Measurements from ENCODE around the gene PLEKHA6. TPM values are rescaled to one million over a fixed set of nuclear protein-coding genes. Genes with fewer than 3 reads are reported as not detected.
A peak's percentile ranks its signal among the peaks of the same experiment; 100 is the strongest.

PLEKHA6 gene
- total RNA-seq, 2 donors from 2014 or later, result 0.37 to 1.3 TPM

- no peaks in the 10 kb centered on the region for H3K9me3 Mint-ChIP-seq
- peaks cover 28% of the 10 kb centered on the region for H3K27me3 Mint-ChIP-seq
- no peak overlapping the region for H3K27ac Mint-ChIP-seq
- H3K36me3 Mint-ChIP-seq (ENCODE audit: low read depth), result no peaks in the 10 kb centered on the region
- no peak overlapping the region for H3K4me3 Mint-ChIP-seq
- ATAC-seq (replicated peaks), result no peak
- H3K4me1 Mint-ChIP-seq, result peaks cover 7% of the 10 kb centered on the region
Measured at GRCh38 chr1:204192046-204192445, 167.7 kb downstream of the PLEKHA6 start.

- Mint-ChIP-seq H3K27me3 (peaks cover 32% of the 10 kb centered on the region), H3K9me3 (no peaks in the 10 kb centered on the region)
Measured at GRCh38 chr1:204191456-204191855, 168.3 kb downstream of the PLEKHA6 start.

GRCh38 chr1:204190212-204191211 is 169.2 kb downstream of the PLEKHA6 start:
- ATAC-seq (replicated peaks), result no peak
- H3K36me3 Mint-ChIP-seq (ENCODE audit: low read depth), result no peaks in the 10 kb centered on the region
- H3K4me1 Mint-ChIP-seq, result peaks cover 10% of the 10 kb centered on the region
- peaks cover 32% of the 10 kb centered on the region for H3K27me3 Mint-ChIP-seq
- peak overlapping the region; percentile 18 for H3K4me3 Mint-ChIP-seq
- H3K27ac Mint-ChIP-seq, result no peak overlapping the region
- H3K9me3 Mint-ChIP-seq, result no peaks in the 10 kb centered on the region

More at GRCh38 chr1:204191456-204191855, 168.3 kb downstream of the PLEKHA6 start:
- peaks cover 10% of the 10 kb centered on the region for H3K4me1 Mint-ChIP-seq
- no peaks in the 10 kb centered on the region for H3K36me3 Mint-ChIP-seq (ENCODE audit: low read depth)
- H3K4me3 Mint-ChIP-seq, result no peak overlapping the region
- no peak overlapping the region for H3K27ac Mint-ChIP-seq
- no peak for ATAC-seq (replicated peaks)

GRCh38 chr1:204188959-204189639 is 170.6 kb downstream of the PLEKHA6 start:
- H3K27me3 Mint-ChIP-seq, result peaks cover 32% of the 10 kb centered on the region
- peak overlapping the region; percentile 18 for H3K4me3 Mint-ChIP-seq
- peaks cover 10% of the 10 kb centered on the region for H3K4me1 Mint-ChIP-seq
- ATAC-seq (replicated peaks), result peak; percentile 88
- H3K9me3 Mint-ChIP-seq, result no peaks in the 10 kb centered on the region
- no peaks in the 10 kb centered on the region for H3K36me3 Mint-ChIP-seq (ENCODE audit: low read depth)
- H3K27ac Mint-ChIP-seq, result no peak overlapping the region

GRCh38 chr1:204186597-204186996 is 173.1 kb downstream of the PLEKHA6 start:
- ATAC-seq (replicated peaks), result no peak
- no peak overlapping the region for H3K27ac Mint-ChIP-seq
- H3K36me3 Mint-ChIP-seq (ENCODE audit: low read depth), result no peaks in the 10 kb centered on the region
- H3K27me3 Mint-ChIP-seq, result peaks cover 25% of the 10 kb centered on the region
- H3K9me3 Mint-ChIP-seq, result no peaks in the 10 kb centered on the region
- H3K4me1 Mint-ChIP-seq, result peaks cover 10% of the 10 kb centered on the region
- no peak overlapping the region for H3K4me3 Mint-ChIP-seq

GRCh38 chr1:204181116-204181515 is 178.6 kb downstream of the PLEKHA6 start:
- Mint-ChIP-seq H3K27ac (no peak overlapping the region), H3K36me3 (ENCODE audit: low read depth) (no peaks in the 10 kb centered on the region), H3K9me3 (no peaks in the 10 kb centered on the region), H3K27me3 (no peaks in the 10 kb centered on the region), H3K4me1 (no peaks in the 10 kb centered on the region), H3K4me3 (no peak overlapping the region)
- ATAC-seq (replicated peaks), result no peak

GRCh38 chr1:204180133-204180532 is 179.6 kb downstream of the PLEKHA6 start:
- Mint-ChIP-seq H3K4me1 (no peaks in the 10 kb centered on the region), H3K27me3 (no peaks in the 10 kb centered on the region), H3K27ac (no peak overlapping the region), H3K4me3 (no peak overlapping the region), H3K9me3 (no peaks in the 10 kb centered on the region), H3K36me3 (ENCODE audit: low read depth) (no peaks in the 10 kb centered on the region)
- ATAC-seq (replicated peaks), result no peak

- no peak overlapping the region for H3K4me3 Mint-ChIP-seq
- ATAC-seq (replicated peaks), result no peak
- no peak overlapping the region for H3K27ac Mint-ChIP-seq
- peaks cover 1% of the 10 kb centered on the region for H3K9me3 Mint-ChIP-seq
- H3K36me3 Mint-ChIP-seq (ENCODE audit: low read depth), result no peaks in the 10 kb centered on the region
- peaks cover 3% of the 10 kb centered on the region for H3K27me3 Mint-ChIP-seq
- no peaks in the 10 kb centered on the region for H3K4me1 Mint-ChIP-seq
Measured at GRCh38 chr1:204178487-204179281, 181.0 kb downstream of the PLEKHA6 start.

GRCh38 chr1:204177133-204177532 is 182.6 kb downstream of the PLEKHA6 start:
- H3K27me3 Mint-ChIP-seq, result peaks cover 5% of the 10 kb centered on the region
- no peak for ATAC-seq (replicated peaks)
- H3K27ac Mint-ChIP-seq, result no peak overlapping the region
- no peaks in the 10 kb centered on the region for H3K4me1 Mint-ChIP-seq
- H3K9me3 Mint-ChIP-seq, result peaks cover 6% of the 10 kb centered on the region
- no peaks in the 10 kb centered on the region for H3K36me3 Mint-ChIP-seq (ENCODE audit: low read depth)
- no peak overlapping the region for H3K4me3 Mint-ChIP-seq

- Mint-ChIP-seq H3K9me3 (peaks cover 6% of the 10 kb centered on the region), H3K27ac (no peak overlapping the region), H3K4me3 (no peak overlapping the region), H3K4me1 (no peaks in the 10 kb centered on the region), H3K36me3 (ENCODE audit: low read depth) (no peaks in the 10 kb centered on the region), H3K27me3 (peaks cover 5% of the 10 kb centered on the region)
- ATAC-seq (replicated peaks), result no peak
Measured at GRCh38 chr1:204176049-204176448, 183.7 kb downstream of the PLEKHA6 start.

- no peak for ATAC-seq (replicated peaks)
- Mint-ChIP-seq H3K9me3 (peaks cover 6% of the 10 kb centered on the region), H3K4me1 (no peaks in the 10 kb centered on the region), H3K36me3 (ENCODE audit: low read depth) (no peaks in the 10 kb centered on the region), H3K27me3 (peaks cover 5% of the 10 kb centered on the region), H3K27ac (no peak overlapping the region), H3K4me3 (no peak overlapping the region)
Measured at GRCh38 chr1:204174958-204175357, 184.8 kb downstream of the PLEKHA6 start.

- peaks cover 6% of the 10 kb centered on the region for H3K9me3 Mint-ChIP-seq
- no peaks in the 10 kb centered on the region for H3K36me3 Mint-ChIP-seq (ENCODE audit: low read depth)
- no peak overlapping the region for H3K27ac Mint-ChIP-seq
- H3K27me3 Mint-ChIP-seq, result peaks cover 5% of the 10 kb centered on the region
- no peak overlapping the region for H3K4me3 Mint-ChIP-seq
- ATAC-seq (replicated peaks), result no peak
- H3K4me1 Mint-ChIP-seq, result no peaks in the 10 kb centered on the region
Measured at GRCh38 chr1:204172404-204173029, 187.2 kb downstream of the PLEKHA6 start.

GRCh38 chr1:204171751-204172178 is 188.0 kb downstream of the PLEKHA6 start:
- Mint-ChIP-seq H3K4me3 (no peak overlapping the region), H3K4me1 (no peaks in the 10 kb centered on the region), H3K9me3 (peaks cover 9% of the 10 kb centered on the region), H3K27ac (no peak overlapping the region), H3K36me3 (ENCODE audit: low read depth) (no peaks in the 10 kb centered on the region), H3K27me3 (peaks cover 5% of the 10 kb centered on the region)
- ATAC-seq (replicated peaks), result no peak

Measured in activated T-helper 17 cell treated with anti-CD3 and anti-CD28 coated beads, Interleukin-2, amount 50 U/mL, for 72 hours (primary cell).